Measurements from ENCODE around the gene GTF2F2. TPM values are rescaled to one million over a fixed set of nuclear protein-coding genes. Genes with fewer than 3 reads are reported as not detected.
A peak's percentile ranks its signal among the peaks of the same experiment; 100 is the strongest.

Gene GTF2F2
- total RNA-seq, 2 experiments from 2014 or later, result 15.0 to 15.1 TPM

DNA sequence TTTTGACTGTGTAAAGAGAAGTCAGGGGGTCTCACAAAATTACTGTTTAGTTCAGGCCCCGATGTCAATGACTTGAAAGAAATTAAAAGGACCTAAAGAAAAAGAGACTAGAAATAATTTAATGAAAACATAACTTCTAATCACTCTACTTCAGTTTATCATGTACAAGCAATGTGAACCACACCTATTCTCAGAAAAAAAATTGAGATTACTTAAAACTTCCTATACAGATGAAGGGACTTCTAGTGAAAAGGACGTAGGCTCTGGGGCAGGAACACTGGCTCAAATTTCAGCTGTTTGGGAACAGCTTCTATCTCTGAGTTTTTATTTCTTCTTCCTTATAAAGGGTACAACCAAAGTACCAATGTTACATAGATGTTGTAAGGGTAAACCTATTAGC is 182.7 kb downstream of the GTF2F2 start:
- POLR2A ChIA-PET, result no interaction called here
- H3K9me3 Mint-ChIP-seq, result no peaks in the 10 kb centered on the region
- no peak for DNase-seq
- peaks cover 17% of the 10 kb centered on the region for H3K27me3 Mint-ChIP-seq
- no peak overlapping the region for H3K27ac Mint-ChIP-seq
- peaks cover 4% of the 10 kb centered on the region for H3K4me1 Mint-ChIP-seq
- ATAC-seq (ENCODE audit: low read depth), result no peak
- no peaks in the 10 kb centered on the region for H3K36me3 Mint-ChIP-seq
- H3K4me3 Mint-ChIP-seq, result no peak overlapping the region

DNA sequence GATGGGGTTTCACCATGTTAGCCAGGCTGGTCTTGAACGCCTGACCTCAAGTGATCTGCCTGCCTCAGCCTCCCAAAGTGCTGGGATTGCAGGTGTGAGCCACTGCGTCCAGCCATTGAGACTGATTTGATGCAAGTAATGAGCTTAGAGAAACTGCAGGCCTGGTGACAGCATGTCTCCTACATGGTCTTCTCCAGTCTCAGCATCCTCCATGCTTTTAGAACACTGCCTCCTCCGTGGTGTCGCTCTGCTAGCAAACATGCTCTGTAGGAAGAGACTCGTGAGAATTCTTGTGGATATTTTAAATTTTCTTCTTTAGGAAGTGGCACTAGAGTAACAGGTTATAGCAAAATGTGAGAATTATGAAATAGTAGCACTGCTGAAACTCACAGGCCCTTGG is 183.6 kb downstream of the GTF2F2 start:
- no peak overlapping the region for H3K4me3 Mint-ChIP-seq
- no peak overlapping the region for H3K27ac Mint-ChIP-seq
- no peaks in the 10 kb centered on the region for H3K9me3 Mint-ChIP-seq
- DNase-seq (no peak), ATAC-seq (ENCODE audit: low read depth) (no peak)
- no peaks in the 10 kb centered on the region for H3K4me1 Mint-ChIP-seq
- H3K27me3 Mint-ChIP-seq, result peaks cover 20% of the 10 kb centered on the region
- H3K36me3 Mint-ChIP-seq, result no peaks in the 10 kb centered on the region
- POLR2A ChIA-PET, result no interaction called here

DNA sequence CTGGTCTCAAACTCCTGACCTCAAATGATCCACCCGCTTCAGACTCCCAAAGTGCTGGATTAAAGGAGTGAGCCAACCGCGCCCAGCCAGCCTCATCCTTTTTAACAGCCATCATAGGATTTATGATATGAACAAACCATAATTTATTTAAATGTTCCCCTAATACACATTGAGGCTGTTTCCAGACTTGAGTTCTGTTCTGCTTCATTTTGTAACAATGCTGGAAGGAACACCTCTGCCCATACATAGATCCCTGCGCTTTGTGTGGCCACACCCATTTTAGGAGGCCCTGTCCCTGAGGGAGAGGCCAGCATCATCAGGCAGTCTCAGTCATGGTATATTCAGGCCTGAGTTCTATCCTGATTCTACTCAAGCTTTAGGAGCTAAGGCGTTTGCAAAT is 184.8 kb downstream of the GTF2F2 start:
- Mint-ChIP-seq H3K4me3 (no peak overlapping the region), H3K36me3 (no peaks in the 10 kb centered on the region), H3K4me1 (peaks cover 4% of the 10 kb centered on the region), H3K9me3 (no peaks in the 10 kb centered on the region), H3K27me3 (peaks cover 20% of the 10 kb centered on the region), H3K27ac (no peak overlapping the region)
- DNase-seq, result no peak
- POLR2A ChIA-PET, result no interaction called here
- no peak for ATAC-seq (ENCODE audit: low read depth)

DNA sequence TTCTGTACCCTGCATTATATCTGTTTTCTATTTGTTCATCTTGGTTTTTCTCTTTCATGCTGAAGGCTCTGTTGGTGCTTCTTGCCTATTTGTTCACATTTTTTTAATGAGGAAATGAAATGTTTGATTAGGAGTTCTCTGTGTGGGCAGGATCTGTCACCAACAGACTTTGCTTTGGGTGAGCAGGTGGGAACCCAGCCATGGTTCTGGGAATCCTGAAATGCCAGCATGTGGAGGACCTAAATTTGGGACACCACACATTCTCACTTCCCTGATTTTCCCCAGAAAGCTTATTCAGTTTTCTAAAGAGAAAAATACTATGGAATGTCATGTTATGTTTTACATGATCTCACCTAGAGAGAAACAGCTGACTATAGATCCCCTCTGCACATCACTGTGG is 186.7 kb downstream of the GTF2F2 start:
- DNase-seq (no peak), ATAC-seq (ENCODE audit: low read depth) (no peak)
- POLR2A ChIA-PET, result no interaction called here
- Mint-ChIP-seq H3K27ac (no peak overlapping the region), H3K36me3 (no peaks in the 10 kb centered on the region), H3K27me3 (peaks cover 24% of the 10 kb centered on the region), H3K9me3 (no peaks in the 10 kb centered on the region), H3K4me1 (peaks cover 14% of the 10 kb centered on the region), H3K4me3 (no peak overlapping the region)

DNA sequence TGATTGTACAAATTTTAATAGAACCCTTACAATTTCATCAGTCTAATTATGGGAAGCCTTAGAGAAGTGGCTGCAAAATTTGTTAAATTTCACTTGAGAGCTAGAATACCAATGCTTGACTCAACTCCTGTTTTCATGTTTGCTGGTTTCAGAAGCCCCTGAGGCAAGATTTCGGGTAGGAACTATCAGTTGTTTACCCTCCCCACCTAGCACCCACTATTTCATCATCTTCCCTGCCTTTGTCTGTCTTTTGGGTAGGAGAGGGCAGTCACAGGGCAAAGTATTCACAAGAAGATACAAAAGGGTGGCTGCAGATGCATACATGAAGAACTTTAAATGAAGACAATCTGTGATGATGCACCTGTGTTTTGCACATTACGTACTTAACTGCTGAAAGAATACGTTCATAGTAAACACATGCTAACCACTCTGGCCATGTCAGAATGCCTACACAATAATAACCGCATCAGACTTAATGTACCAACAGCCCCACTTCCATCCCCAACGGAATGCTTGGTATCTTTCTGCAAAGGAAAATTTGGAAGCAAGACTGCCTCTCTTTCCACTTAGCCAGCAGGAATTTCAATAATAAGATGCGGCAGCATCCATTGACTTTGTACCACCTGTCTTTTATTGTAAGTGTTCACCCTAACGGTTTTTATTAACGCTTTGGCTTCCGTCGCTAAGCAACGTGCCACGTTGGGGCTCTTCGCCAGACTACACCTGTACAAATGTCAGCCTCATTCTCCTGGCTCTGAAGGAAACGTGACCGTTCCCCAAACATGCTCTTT is 190.2 kb downstream of the GTF2F2 start:
- POLR2A ChIA-PET, result interaction anchor here (0.9 kb wide), 1 partner anchor 52 kb away, joined by 5 read pairs; no protein-coding TSS in a partner anchor
- Mint-ChIP-seq H3K27ac (peak overlapping the region; percentile 82), H3K36me3 (no peaks in the 10 kb centered on the region), H3K4me3 (peak overlapping the region; percentile 85), H3K4me1 (peaks cover 15% of the 10 kb centered on the region), H3K27me3 (peaks cover 17% of the 10 kb centered on the region), H3K9me3 (no peaks in the 10 kb centered on the region)
- DNase-seq (no peak), ATAC-seq (ENCODE audit: low read depth) (no peak)

DNA sequence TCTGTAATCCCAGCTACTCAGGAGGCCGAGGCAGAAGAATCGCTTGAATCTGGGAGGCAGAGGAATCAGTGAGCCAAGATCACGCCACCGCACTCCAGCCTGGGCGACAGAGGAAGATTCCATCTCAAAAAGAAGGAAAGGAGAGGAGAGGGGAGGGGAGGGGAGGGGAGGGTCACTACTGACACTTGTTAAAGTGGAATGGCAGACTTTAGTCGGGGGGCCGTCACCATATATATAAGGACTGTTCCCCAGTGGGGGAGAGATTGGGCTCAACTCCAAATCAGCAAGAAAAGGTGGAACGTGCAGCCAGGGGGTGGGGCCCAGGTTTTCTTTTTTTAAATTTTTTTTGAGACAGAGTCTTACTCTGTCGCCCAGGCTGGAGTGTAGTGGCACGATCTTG is 194.5 kb downstream of the GTF2F2 start:
- no peak for ATAC-seq (ENCODE audit: low read depth)
- Mint-ChIP-seq H3K27me3 (peaks cover 9% of the 10 kb centered on the region), H3K27ac (no peak overlapping the region), H3K4me1 (peaks cover 14% of the 10 kb centered on the region), H3K9me3 (no peaks in the 10 kb centered on the region), H3K36me3 (no peaks in the 10 kb centered on the region), H3K4me3 (no peak overlapping the region)
- POLR2A ChIA-PET, result no interaction called here
- DNase-seq, result no peak

DNA sequence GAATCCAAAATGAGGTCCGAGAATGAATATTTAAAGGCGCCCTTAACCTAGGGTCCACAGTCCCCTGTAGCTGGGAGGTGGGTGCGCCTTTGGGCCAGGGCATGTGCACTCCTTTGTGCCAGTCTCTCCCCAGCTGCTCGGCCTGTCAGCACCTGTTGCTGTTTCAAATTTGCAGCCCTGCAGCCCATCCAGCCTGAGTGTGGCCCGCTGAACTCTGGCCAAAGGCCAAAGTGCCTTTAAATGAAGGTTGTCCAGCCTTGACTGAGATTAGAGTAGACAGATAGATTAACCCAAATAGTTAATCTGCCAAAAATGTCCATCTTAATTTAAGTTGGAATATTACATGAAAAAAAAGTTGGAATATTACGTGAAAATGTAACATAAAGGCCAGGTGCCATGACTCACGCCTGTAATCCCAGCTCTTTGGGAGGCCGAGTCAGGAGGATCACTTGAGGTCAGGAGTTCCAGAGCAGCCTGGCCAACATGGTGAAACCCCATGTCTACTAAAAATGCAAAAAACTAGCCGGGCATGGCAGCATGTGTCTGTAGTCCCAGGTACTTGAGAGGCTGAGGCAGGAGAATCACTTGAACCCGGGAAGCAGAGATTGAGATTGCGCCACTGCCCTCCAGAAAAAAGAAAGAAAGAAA is 195.3 kb downstream of the GTF2F2 start:
- POLR2A ChIA-PET, result no interaction called here
- no peak for ATAC-seq (ENCODE audit: low read depth)
- no peaks in the 10 kb centered on the region for H3K36me3 Mint-ChIP-seq
- H3K4me1 Mint-ChIP-seq, result peaks cover 14% of the 10 kb centered on the region
- peaks cover 9% of the 10 kb centered on the region for H3K27me3 Mint-ChIP-seq
- no peak overlapping the region for H3K4me3 Mint-ChIP-seq
- H3K27ac Mint-ChIP-seq, result no peak overlapping the region
- H3K9me3 Mint-ChIP-seq, result no peaks in the 10 kb centered on the region
- DNase-seq, result no peak

DNA sequence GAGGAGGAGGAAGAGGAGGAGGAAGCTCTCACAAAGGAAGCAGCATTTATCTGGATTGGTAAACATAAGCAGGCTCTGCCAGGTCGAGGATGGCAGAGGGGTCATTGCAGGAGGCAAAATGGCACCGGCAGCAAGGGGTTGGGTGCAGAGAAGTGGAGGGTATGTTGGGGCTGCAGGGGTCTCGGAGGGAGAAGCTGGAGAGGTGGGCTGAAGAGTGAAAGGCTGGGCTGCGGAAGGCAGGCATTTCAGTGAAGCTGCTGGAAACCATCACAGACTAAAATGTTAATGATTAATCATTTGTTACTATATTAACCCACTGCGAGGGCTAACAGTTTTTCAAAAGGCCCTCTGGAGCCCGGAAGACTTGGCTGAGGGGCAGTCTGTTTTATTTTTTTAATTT is 196.0 kb downstream of the GTF2F2 start:
- POLR2A ChIA-PET, result no interaction called here
- no peak for ATAC-seq (ENCODE audit: low read depth)

DNA sequence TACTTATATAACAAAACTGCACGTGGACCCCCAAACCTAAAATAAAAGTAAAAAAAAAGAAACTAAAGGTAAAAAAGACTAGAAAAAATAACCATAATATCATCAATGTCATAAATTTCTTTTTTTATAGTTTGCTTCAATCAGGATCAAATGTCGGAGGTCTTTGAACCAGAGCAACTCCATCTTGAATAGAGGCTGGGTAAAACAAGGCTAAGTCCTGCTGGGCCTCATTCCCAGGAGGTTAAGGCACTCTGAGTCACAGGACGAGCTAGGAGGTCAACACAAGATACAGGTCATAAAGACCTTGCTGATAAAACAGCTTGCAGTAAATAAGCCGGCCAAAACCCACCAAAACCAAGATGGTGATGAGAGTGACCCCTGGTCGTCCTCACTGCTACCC is 196.7 kb downstream of the GTF2F2 start:
- Mint-ChIP-seq H3K27ac (no peak overlapping the region), H3K4me1 (peaks cover 6% of the 10 kb centered on the region), H3K4me3 (no peak overlapping the region), H3K36me3 (no peaks in the 10 kb centered on the region), H3K9me3 (no peaks in the 10 kb centered on the region), H3K27me3 (peaks cover 2% of the 10 kb centered on the region)
- ATAC-seq (ENCODE audit: low read depth) (no peak), DNase-seq (no peak)
- POLR2A ChIA-PET, result no interaction called here

More for the DNA sequence above, 196.0 kb downstream of the GTF2F2 start:
- DNase-seq, result no peak
- H3K9me3 Mint-ChIP-seq, result no peaks in the 10 kb centered on the region
- H3K36me3 Mint-ChIP-seq, result no peaks in the 10 kb centered on the region
- H3K4me3 Mint-ChIP-seq, result no peak overlapping the region
- H3K27me3 Mint-ChIP-seq, result peaks cover 2% of the 10 kb centered on the region
- peaks cover 9% of the 10 kb centered on the region for H3K4me1 Mint-ChIP-seq
- H3K27ac Mint-ChIP-seq, result no peak overlapping the region

DNA sequence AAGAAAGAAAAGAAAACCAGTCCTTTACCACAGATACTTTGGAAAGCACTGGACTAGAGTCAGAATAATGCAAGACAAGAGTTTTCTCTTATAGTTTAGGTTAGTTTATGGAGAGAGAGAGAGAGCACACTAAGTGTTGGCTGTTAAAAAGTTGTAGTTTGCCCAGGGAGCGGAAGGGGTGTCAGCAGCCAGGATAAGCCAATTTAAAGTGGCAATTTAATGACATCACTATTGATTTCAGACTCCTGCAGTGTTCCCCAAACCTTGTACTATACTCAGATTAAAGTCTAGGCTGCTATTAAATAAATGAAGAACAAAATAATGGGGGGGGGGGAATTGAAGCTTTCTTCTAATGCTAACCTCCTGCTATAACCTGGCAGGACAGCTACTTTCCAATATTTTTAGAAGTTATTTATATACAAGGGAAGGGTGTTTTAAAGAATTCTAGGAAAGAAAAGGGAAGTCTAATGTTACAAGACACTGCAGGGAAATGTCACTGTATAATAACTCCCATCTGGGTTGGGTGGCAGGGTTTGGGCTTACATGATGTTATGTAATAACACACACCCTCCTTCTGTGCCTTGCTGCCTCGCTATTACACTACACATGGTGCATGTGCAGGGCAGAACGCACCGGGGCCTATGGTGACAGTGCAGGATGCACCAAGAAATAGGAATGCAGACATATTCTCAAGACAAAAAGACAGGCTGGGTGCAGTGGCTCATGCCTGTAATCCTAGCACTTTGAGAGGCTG is 200.7 kb downstream of the GTF2F2 start:
- POLR2A ChIA-PET, result interaction anchor here (0.7 to 1.2 kb wide), 2 partner anchors 19 to 921 kb away, joined by 3 to 4 read pairs; no protein-coding TSS in a partner anchor
- Mint-ChIP-seq H3K36me3 (no peaks in the 10 kb centered on the region), H3K27me3 (no peaks in the 10 kb centered on the region), H3K4me1 (peaks cover 6% of the 10 kb centered on the region), H3K27ac (no peak overlapping the region), H3K4me3 (no peak overlapping the region), H3K9me3 (no peaks in the 10 kb centered on the region)
- DNase-seq (no peak), ATAC-seq (ENCODE audit: low read depth) (no peak)

DNA sequence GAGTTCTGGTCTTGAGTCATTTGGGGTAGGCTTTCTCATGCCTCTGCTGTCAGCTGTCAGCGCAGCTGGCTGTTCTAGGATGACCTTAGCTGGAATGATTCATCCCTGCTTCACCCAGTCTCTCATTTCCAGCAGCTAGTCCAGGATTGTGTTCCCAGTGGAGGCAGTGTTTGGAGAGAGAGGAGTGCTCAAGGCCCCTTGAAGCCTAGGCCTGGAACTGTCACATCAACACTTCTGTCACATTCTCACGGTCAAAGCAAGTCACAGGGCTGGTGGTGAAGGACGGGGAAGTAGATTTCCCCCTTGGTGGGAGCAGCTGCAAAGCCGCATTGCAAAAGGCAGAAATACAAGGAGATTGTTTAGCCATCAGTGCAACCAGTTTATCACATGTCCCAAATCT is 205.5 kb downstream of the GTF2F2 start:
- no peak overlapping the region for H3K4me3 Mint-ChIP-seq
- no peaks in the 10 kb centered on the region for H3K27me3 Mint-ChIP-seq
- peaks cover 21% of the 10 kb centered on the region for H3K4me1 Mint-ChIP-seq
- DNase-seq (no peak), ATAC-seq (ENCODE audit: low read depth) (no peak)
- H3K36me3 Mint-ChIP-seq, result no peaks in the 10 kb centered on the region
- POLR2A ChIA-PET, result interaction anchor here (0.7 kb wide), 1 partner anchor 416 kb away, joined by 3 read pairs; no protein-coding TSS in a partner anchor
- no peaks in the 10 kb centered on the region for H3K9me3 Mint-ChIP-seq
- no peak overlapping the region for H3K27ac Mint-ChIP-seq

DNA sequence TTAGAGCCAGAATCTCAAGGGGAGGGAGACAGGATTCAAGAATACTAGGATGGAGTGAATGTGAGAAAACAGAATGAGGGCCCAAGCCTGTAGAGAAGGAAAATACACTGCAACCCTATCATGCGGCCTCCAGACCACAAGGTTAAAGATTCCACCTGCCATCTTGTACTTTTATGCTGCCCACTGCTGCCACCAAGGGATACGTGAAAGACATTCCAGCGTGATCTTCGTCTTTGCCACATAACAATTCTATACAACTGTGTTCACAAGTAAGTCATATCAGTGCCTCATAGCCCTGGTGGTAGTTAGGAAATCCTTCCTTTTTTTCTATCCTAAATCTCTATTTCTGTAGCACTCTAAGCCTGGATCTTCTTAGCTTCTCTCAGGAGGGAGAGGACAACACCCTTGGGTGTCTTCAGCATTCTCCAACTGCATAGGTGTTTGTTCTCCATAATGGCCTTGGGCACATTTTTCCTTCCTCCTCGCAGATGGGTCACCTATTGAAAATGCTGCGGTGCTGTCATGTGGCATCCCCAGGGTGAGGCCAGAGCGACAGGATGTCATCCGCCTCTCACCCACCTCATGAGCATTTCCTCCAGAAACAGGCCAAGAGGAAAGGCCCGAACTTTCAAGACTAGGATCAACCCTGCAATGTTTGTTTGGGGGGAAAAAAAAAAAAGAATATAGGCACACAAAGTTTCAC is 207.1 kb downstream of the GTF2F2 start:
- H3K27me3 Mint-ChIP-seq, result no peaks in the 10 kb centered on the region
- POLR2A ChIA-PET, result no interaction called here
- peaks cover 31% of the 10 kb centered on the region for H3K4me1 Mint-ChIP-seq
- peaks cover 4% of the 10 kb centered on the region for H3K36me3 Mint-ChIP-seq
- peak overlapping the region; percentile 53 for H3K4me3 Mint-ChIP-seq
- peak; percentile 37 for ATAC-seq (ENCODE audit: low read depth)
- peak overlapping the region; percentile 61 for H3K27ac Mint-ChIP-seq
- H3K9me3 Mint-ChIP-seq, result no peaks in the 10 kb centered on the region
- no peak for DNase-seq

DNA sequence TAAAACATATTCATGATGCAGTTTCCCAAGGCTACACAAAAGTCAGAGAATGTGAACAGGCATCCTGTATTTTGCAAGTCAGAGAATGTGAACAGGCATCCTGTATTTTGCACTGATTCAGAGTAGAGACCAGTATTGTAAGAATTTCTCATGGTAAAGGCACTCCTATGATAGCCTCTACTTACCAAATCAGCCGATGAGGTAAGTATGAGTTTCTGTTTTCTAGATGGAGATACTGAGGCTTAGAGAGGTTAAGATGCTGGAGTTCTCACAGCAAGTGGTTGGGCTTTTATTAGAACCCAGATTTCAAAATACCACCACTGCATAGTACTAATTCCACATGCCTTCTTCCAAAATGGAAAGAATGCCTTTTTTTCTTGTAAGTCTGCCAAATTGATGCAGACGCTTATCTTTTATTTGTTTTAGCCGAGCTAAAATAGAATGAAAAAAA is 208.4 kb downstream of the GTF2F2 start:
- Mint-ChIP-seq H3K36me3 (peaks cover 4% of the 10 kb centered on the region), H3K27ac (no peak overlapping the region), H3K9me3 (no peaks in the 10 kb centered on the region), H3K27me3 (no peaks in the 10 kb centered on the region), H3K4me1 (peaks cover 39% of the 10 kb centered on the region), H3K4me3 (no peak overlapping the region)
- ATAC-seq (ENCODE audit: low read depth), result no peak
- no peak for DNase-seq
- POLR2A ChIA-PET, result interaction anchor here (2.0 kb wide), 1 partner anchor 12 kb away, joined by 11 read pairs; the partner anchor contains the start of gene TPT1
